IPS-15b (cell line): ENCODE data around the gene ASTN2.

Experiments
- H3K27me3 ChIP-seq: one replicate; pipeline ENCODE4 v1.6.1; 2013; ENCODE audit warnings: low read length; ENCODE audit not compliant: control insufficient read depth, insufficient read depth
- H3K36me3 ChIP-seq: one replicate; pipeline ENCODE4 v1.6.1; 2013; ENCODE audit warnings: low read length; ENCODE audit not compliant: control insufficient read depth, insufficient read depth
- H3K4me1 ChIP-seq: one replicate; pipeline ENCODE4 v1.6.1; 2013; ENCODE audit warnings: mild to moderate bottlenecking, low read length; ENCODE audit not compliant: control insufficient read depth, insufficient read depth
- H3K4me3 ChIP-seq: one replicate; pipeline ENCODE4 v1.5.1; 2013; ENCODE audit warnings: low read depth, low read length
- H3K9ac ChIP-seq: one replicate; pipeline ENCODE4 v1.6.1; 2013; ENCODE audit warnings: low read depth, mild to moderate bottlenecking, low read length
- H3K9me3 ChIP-seq: one replicate; pipeline ENCODE4 v1.6.1; 2013; ENCODE audit warnings: mild to moderate bottlenecking, low read length; ENCODE audit not compliant: control insufficient read depth, insufficient read depth

Gene ASTN2

GRCh38 chr9:117394655-117395054, 20.2 kb downstream of the ASTN2 start:
- Histone ChIP-seq H3K9me3 (no peaks in the 10 kb centered on the region), H3K4me3 (no peak overlapping the region), H3K27me3 (no peaks in the 10 kb centered on the region), H3K4me1 (peaks cover 3% of the 10 kb centered on the region), H3K36me3 (no peaks in the 10 kb centered on the region), H3K9ac (no peak overlapping the region)

DNA sequence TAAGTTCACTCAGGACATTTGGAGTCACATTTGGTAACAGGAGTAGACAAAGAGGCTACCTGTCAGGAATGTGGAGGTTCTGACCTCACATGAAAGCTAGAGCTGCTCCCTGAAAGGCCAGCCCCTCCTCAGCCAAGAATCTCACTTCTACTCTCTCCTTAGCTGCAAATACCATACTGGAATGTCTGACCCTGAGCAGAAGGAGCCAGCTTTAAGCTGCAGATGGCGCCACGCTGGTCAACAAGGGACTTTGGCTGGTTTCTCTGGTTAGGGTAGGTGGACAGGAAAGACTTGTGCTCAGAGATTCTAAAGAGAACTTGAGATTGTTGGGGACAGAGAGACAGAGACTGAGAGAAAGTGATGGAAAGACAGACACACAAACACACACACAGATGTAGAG, 21.9 kb downstream of the ASTN2 start:
- Histone ChIP-seq H3K9ac (no peak overlapping the region), H3K9me3 (no peaks in the 10 kb centered on the region), H3K4me1 (peaks cover 3% of the 10 kb centered on the region), H3K36me3 (no peaks in the 10 kb centered on the region), H3K27me3 (no peaks in the 10 kb centered on the region), H3K4me3 (no peak overlapping the region)

DNA sequence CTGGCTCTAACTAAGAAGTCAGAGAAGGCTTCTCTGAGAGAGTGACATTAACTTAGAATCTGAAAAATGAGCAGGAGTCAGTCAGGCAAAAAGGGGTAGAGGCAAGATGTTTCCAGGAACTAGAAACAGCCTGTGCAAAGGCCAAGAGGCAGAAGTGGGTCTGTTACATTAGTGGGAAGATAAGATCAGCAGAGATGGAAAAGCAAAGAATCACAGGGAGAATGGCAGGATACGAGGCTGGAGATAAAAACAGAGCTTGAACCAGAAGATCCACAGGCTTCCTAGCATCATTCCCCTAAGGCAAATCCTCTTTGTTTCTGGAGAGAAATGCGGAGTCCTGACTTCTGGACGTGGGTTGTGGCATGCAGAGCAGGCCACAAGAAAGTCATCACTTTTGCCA, 27.4 kb downstream of the ASTN2 start:
- H3K4me3 ChIP-seq: no peak overlapping the region
- no peaks in the 10 kb centered on the region for H3K9me3 ChIP-seq
- H3K36me3 ChIP-seq: no peaks in the 10 kb centered on the region
- no peak overlapping the region for H3K9ac ChIP-seq
- H3K27me3 ChIP-seq: no peaks in the 10 kb centered on the region
- no peaks in the 10 kb centered on the region for H3K4me1 ChIP-seq

GRCh38 chr9:117379341-117379740, 35.5 kb downstream of the ASTN2 start:
- peaks cover 12% of the 10 kb centered on the region for H3K4me1 ChIP-seq

GRCh38 chr9:117377046-117377445, 37.8 kb downstream of the ASTN2 start:
- H3K4me1 ChIP-seq: peaks cover 13% of the 10 kb centered on the region
- no peak overlapping the region for H3K9ac ChIP-seq
- no peaks in the 10 kb centered on the region for H3K27me3 ChIP-seq
- no peak overlapping the region for H3K4me3 ChIP-seq
- no peaks in the 10 kb centered on the region for H3K36me3 ChIP-seq
- H3K9me3 ChIP-seq: no peaks in the 10 kb centered on the region

More at GRCh38 chr9:117379341-117379740, 35.5 kb downstream of the ASTN2 start:
- Histone ChIP-seq H3K9ac (no peak overlapping the region), H3K36me3 (no peaks in the 10 kb centered on the region), H3K27me3 (no peaks in the 10 kb centered on the region), H3K4me3 (no peak overlapping the region), H3K9me3 (no peaks in the 10 kb centered on the region)

- H3K9ac ChIP-seq: no peak overlapping the region
- no peaks in the 10 kb centered on the region for H3K27me3 ChIP-seq
- H3K9me3 ChIP-seq: no peaks in the 10 kb centered on the region
- H3K36me3 ChIP-seq: no peaks in the 10 kb centered on the region
- peaks cover 13% of the 10 kb centered on the region for H3K4me1 ChIP-seq
- no peak overlapping the region for H3K4me3 ChIP-seq
Measured at GRCh38 chr9:117375956-117376355, 38.9 kb downstream of the ASTN2 start.

- no peaks in the 10 kb centered on the region for H3K9me3 ChIP-seq
- H3K27me3 ChIP-seq: no peaks in the 10 kb centered on the region
- no peaks in the 10 kb centered on the region for H3K36me3 ChIP-seq
- H3K4me3 ChIP-seq: no peak overlapping the region
- H3K9ac ChIP-seq: no peak overlapping the region
- H3K4me1 ChIP-seq: peaks cover 13% of the 10 kb centered on the region
Measured at GRCh38 chr9:117374076-117374725, 40.7 kb downstream of the ASTN2 start.

DNA sequence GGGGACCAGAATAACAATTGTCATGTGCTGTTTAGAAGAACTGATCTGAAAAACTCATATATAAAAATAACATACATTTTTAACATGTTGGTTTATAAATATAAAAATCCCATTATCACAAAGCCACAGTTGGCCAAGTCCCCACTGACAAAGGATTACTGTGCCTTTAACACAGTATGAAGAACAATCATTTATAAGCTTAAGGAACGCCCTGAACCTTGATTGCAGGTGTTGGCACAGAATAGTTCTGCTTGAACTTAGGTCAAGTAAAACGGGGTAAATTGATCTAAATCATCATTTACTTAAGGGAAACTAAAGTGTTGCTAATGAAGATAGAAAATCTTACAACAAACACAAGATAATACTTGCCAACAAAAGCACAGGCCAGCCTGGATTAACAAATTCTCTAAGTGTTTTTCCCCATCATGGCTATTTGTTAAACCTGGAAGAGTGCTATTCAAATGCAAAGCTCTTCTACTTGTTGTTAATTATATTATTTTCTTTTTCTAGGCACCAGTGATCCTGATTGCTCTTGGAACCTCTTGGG, 46.1 kb downstream of the ASTN2 start:
- Histone ChIP-seq H3K4me1 (peaks cover 12% of the 10 kb centered on the region), H3K9ac (no peak overlapping the region), H3K36me3 (no peaks in the 10 kb centered on the region), H3K27me3 (no peaks in the 10 kb centered on the region), H3K9me3 (no peaks in the 10 kb centered on the region), H3K4me3 (no peak overlapping the region)

- Histone ChIP-seq H3K9me3 (no peaks in the 10 kb centered on the region), H3K9ac (no peak overlapping the region), H3K4me1 (peaks cover 12% of the 10 kb centered on the region), H3K4me3 (no peak overlapping the region), H3K27me3 (no peaks in the 10 kb centered on the region), H3K36me3 (no peaks in the 10 kb centered on the region)
Measured at GRCh38 chr9:117365438-117365837, 49.4 kb downstream of the ASTN2 start.

GRCh38 chr9:117363006-117363405, 51.9 kb downstream of the ASTN2 start:
- H3K4me3 ChIP-seq: no peak overlapping the region
- no peak overlapping the region for H3K9ac ChIP-seq
- no peaks in the 10 kb centered on the region for H3K9me3 ChIP-seq
- H3K4me1 ChIP-seq: peaks cover under 1% of the 10 kb centered on the region
- H3K36me3 ChIP-seq: no peaks in the 10 kb centered on the region
- no peaks in the 10 kb centered on the region for H3K27me3 ChIP-seq

GRCh38 chr9:117359910-117360309, 54.9 kb downstream of the ASTN2 start:
- H3K4me1 ChIP-seq: no peaks in the 10 kb centered on the region
- H3K27me3 ChIP-seq: no peaks in the 10 kb centered on the region
- no peaks in the 10 kb centered on the region for H3K36me3 ChIP-seq
- no peak overlapping the region for H3K4me3 ChIP-seq
- no peaks in the 10 kb centered on the region for H3K9me3 ChIP-seq
- no peak overlapping the region for H3K9ac ChIP-seq

GRCh38 chr9:117355542-117355941, 59.3 kb downstream of the ASTN2 start:
- no peaks in the 10 kb centered on the region for H3K9me3 ChIP-seq
- H3K27me3 ChIP-seq: no peaks in the 10 kb centered on the region
- H3K9ac ChIP-seq: no peak overlapping the region
- no peaks in the 10 kb centered on the region for H3K36me3 ChIP-seq
- H3K4me1 ChIP-seq: peaks cover 7% of the 10 kb centered on the region
- no peak overlapping the region for H3K4me3 ChIP-seq
